GM12865 (cell line): ENCODE results near the gene UBTF.
"Not testable (repeated sequence)": the region's sequence is repeated elsewhere in the genome, so short reads cannot be mapped to it uniquely, and the experiment has no call there.

ENCODE experiments used
- DNase-seq: peaks from one replicate; pipeline ENCODE4 v3.0.0; 2010; ENCODE audit warnings: low read depth
- H3K4me3 ChIP-seq: 2 replicates; pipeline ENCODE4 v1.5.1; 2011; ENCODE audit warnings: mild to moderate bottlenecking, low read depth, low read length, control low read depth
- CTCF ChIP-seq: IDR thresholded peaks from 2 replicates; pipeline ENCODE4 v1.5.1; 2011; ENCODE audit warnings: low read length, control low read depth, low read depth, inconsistent platforms; ENCODE audit not compliant: insufficient read depth; ENCODE audit errors: missing control alignments

Gene UBTF

GRCh38 chr17:44247440-44247841 is 28.0 kb upstream of the UBTF start:
- no peak for DNase-seq
- no peak for TF ChIP-seq CTCF
- no peak overlapping the region for H3K4me3 ChIP-seq

DNA sequence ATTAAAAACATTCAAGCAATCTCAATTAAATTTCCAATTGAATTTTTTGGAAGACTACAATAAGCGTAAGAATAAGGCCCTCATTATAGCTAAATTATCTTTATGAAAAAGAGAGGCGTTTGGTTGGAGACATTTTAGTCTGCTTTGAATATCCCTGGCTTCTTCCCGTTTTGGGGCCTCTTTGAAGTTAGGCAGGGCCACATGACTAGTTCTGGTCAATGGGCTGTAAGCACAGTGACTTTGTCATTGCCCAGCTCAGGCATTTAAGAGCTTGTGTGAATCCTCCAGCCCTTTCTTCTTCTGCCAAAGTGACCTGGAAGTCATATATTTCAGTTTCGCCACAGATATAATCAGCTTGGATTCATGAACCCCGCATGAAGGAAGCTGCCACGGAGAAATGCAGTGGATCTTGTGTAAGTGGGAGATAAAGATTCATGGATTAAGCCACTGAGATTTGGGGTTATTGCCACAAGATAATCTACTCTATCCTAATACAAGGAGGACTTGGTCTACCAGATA is 21.7 kb upstream of the UBTF start:
- TF ChIP-seq CTCF, result no peak
- DNase-seq, result no peak
- H3K4me3 ChIP-seq, result no peak overlapping the region

DNA sequence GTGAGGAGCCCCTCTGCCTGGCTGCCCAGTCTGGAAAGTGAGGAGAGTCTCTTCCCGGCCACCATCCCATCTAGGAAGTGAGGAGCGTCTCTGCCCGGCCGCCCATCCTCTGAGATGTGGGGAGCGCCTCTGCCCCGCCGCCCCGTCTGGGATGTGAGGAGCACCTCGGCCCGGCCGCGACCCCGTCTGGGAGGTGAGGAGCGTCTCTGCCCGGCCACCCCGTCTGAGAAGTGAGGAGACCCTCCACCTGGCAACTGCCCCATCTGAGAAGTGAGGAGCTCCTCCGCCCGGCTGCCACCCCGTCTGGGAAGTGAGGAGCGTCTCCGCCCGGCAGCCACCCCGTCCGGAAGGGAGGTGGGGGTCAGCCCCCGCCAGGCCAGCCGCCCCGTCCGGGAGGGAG is 18.4 kb upstream of the UBTF start:
- H3K4me3 ChIP-seq, DNase-seq: not testable (repeated sequence)

DNA sequence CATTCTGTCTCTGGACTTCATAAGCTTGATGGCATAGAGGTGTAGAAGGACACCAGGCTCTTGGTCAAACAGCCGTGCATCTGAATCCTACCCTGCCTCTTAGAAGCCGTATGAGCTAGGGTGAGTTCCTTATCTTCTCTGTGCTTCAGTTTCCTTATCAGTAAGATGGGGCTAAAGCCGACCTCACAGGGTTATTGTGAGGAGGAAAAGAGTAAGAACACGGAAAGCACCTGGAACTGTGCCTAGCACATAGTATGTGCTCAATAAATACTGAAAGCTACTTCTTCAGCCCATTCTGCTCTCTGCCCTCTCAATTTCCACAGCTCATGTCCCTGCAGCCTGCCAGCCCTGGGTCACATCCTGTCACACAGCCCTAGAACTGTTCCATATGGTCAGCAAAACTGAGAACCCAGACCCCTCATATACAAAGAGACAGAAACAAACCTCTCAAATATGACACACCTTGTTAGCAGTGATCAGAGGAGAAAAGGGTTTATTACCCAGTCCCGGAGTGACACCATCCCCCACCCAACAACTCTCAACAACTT is 17.0 kb upstream of the UBTF start:
- no peak for TF ChIP-seq CTCF
- H3K4me3 ChIP-seq, result no peak overlapping the region
- peak; percentile 85 for DNase-seq

DNA sequence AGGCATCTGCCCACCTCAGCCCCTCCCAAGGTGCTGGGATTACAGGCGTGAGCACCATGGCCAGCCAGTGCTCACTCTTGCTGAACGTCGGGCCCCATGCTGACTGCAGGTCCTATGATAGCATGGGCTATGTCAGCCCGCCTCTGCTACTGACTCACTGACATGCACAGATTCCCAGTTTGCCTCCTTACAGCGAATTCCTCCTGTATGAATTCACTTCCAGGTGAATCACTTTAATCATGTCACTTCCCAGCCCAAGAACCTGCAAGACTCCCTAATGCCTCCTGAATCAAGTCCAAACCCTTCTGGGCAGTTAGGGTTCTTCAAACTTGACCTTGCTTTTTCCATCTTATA is 16.1 kb upstream of the UBTF start:
- TF ChIP-seq CTCF, result no peak
- H3K4me3 ChIP-seq, result no peak overlapping the region
- DNase-seq, result no peak

- TF ChIP-seq CTCF, result no peak
- DNase-seq, result no peak
- no peak overlapping the region for H3K4me3 ChIP-seq
These were observed 14.1 kb upstream of the UBTF start for GRCh38 chr17:44233582-44233981.

GRCh38 chr17:44232061-44232460 is 12.6 kb upstream of the UBTF start:
- no peak overlapping the region for H3K4me3 ChIP-seq
- DNase-seq, result no peak
- no peak for TF ChIP-seq CTCF
